Measurements from ENCODE around the gene ZNF580.

ZNF580 gene

GRCh38 chr19:55650602-55651230 is 9.9 kb downstream of the ZNF580 start:
- Histone ChIP-seq H3K27me3 (ENCODE audit: insufficient read depth, low read depth, severe bottlenecking) (no peaks in the 10 kb centered on the region), H3K36me3 (peaks cover 24% of the 10 kb centered on the region), H3K27ac (no peak overlapping the region), H3K9me3 (ENCODE audit: severe bottlenecking) (no peaks in the 10 kb centered on the region), H3K4me3 (ENCODE audit: low read depth, low read length) (no peak overlapping the region)
- no peak for DNase-seq
- no peak for TF ChIP-seq CTCF (IDR thresholded peaks at IDR 0.05; ENCODE audit: low read depth, low read length)

- no peak for DNase-seq
- no peak overlapping the region for H3K4me3 ChIP-seq (ENCODE audit: low read depth, low read length)
- no peaks in the 10 kb centered on the region for H3K9me3 ChIP-seq (ENCODE audit: severe bottlenecking)
- no peak overlapping the region for H3K27ac ChIP-seq
- no peaks in the 10 kb centered on the region for H3K27me3 ChIP-seq (ENCODE audit: insufficient read depth, low read depth, severe bottlenecking)
- no peak for TF ChIP-seq CTCF (IDR thresholded peaks at IDR 0.05; ENCODE audit: low read depth, low read length)
- peaks cover 29% of the 10 kb centered on the region for H3K36me3 ChIP-seq
These were observed 10.4 kb downstream of the ZNF580 start for GRCh38 chr19:55651236-55651635.

GRCh38 chr19:55652311-55653128 is 11.7 kb downstream of the ZNF580 start:
- TF ChIP-seq CTCF (IDR thresholded peaks at IDR 0.05; ENCODE audit: low read depth, low read length) = no peak
- Histone ChIP-seq H3K27me3 (ENCODE audit: insufficient read depth, low read depth, severe bottlenecking) (no peaks in the 10 kb centered on the region), H3K36me3 (peaks cover 39% of the 10 kb centered on the region), H3K4me3 (ENCODE audit: low read depth, low read length) (no peak overlapping the region), H3K9me3 (ENCODE audit: severe bottlenecking) (no peaks in the 10 kb centered on the region), H3K27ac (no peak overlapping the region)
- no peak for DNase-seq

GRCh38 chr19:55653651-55654322 is 13.0 kb downstream of the ZNF580 start:
- Histone ChIP-seq H3K27ac (peak overlapping the region; percentile 99), H3K4me3 (ENCODE audit: low read depth, low read length) (peak overlapping the region; percentile 99), H3K36me3 (peaks cover 48% of the 10 kb centered on the region), H3K27me3 (ENCODE audit: insufficient read depth, low read depth, severe bottlenecking) (no peaks in the 10 kb centered on the region), H3K9me3 (ENCODE audit: severe bottlenecking) (no peaks in the 10 kb centered on the region)
- TF ChIP-seq CTCF (IDR thresholded peaks at IDR 0.05; ENCODE audit: low read depth, low read length) = peak; percentile 98
- DNase-seq = peak; percentile 99

GRCh38 chr19:55654323-55654867 is 13.6 kb downstream of the ZNF580 start:
- peaks cover 53% of the 10 kb centered on the region for H3K36me3 ChIP-seq

More at GRCh38 chr19:55654323-55654867, 13.6 kb downstream of the ZNF580 start:
- Histone ChIP-seq H3K27ac (peak overlapping the region; percentile 99), H3K9me3 (ENCODE audit: severe bottlenecking) (no peaks in the 10 kb centered on the region), H3K4me3 (ENCODE audit: low read depth, low read length) (peak overlapping the region; percentile 99), H3K27me3 (ENCODE audit: insufficient read depth, low read depth, severe bottlenecking) (no peaks in the 10 kb centered on the region)
- TF ChIP-seq CTCF (IDR thresholded peaks at IDR 0.05; ENCODE audit: low read depth, low read length) = no peak
- DNase-seq = peak; percentile 99

All from WERI-Rb-1 (cell line).